ENCODE measurements around the gene ATP8B3.
A peak's percentile ranks its signal among the peaks of the same experiment; 100 is the strongest.

Gene ATP8B3

DNA sequence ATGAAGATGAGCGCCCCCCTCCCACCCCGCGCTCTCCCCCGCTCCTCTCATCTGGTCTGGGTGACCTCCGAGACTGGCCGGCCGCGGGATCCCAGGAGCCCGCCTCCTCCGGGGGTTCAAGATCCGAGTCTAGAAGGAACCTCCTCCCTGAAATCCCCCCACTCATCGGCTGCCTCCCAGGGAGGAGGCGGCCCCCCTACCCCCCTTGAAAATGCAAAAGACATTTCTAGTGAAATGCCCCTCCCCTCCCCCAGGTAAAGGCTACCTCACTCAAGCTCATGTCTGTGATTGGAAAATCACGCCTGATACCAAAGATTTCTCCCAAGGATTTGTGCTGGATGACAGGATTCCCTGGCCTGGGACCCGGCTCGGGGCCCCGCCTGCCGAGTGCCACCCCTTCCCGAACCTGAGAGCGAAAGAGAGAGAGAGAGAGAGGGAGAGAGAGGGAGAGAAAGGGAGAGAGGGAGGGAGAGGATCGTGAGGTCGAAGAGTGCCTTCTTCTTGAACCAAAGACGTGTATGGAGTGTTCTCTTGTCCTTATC, 35.4 kb downstream of the ATP8B3 start:
- Mint-ChIP-seq H3K27ac (no peak overlapping the region), H3K9me3 (peaks cover 0 to 4% of the 10 kb centered on the region in 2 donors), H3K4me3 (peak overlapping the region in 1 of 2 donors; percentile 37), H3K27me3 (peaks cover 71 to 89% of the 10 kb centered on the region in 2 donors), H3K4me1 (peaks cover 6% of the 10 kb centered on the region in 2 donors), H3K36me3 (peaks cover 3 to 5% of the 10 kb centered on the region in 2 donors)
- DNase-seq (no peak), ATAC-seq (replicated peaks) (no peak)

GRCh38 chr19:1775951-1776605, 36.0 kb downstream of the ATP8B3 start:
- peak overlapping the region in 1 of 2 donors; percentile 11 for H3K4me3 Mint-ChIP-seq
- peaks cover 6% of the 10 kb centered on the region in 2 donors for H3K4me1 Mint-ChIP-seq
- ATAC-seq (replicated peaks) = no peak
- peaks cover 75 to 92% of the 10 kb centered on the region in 2 donors for H3K27me3 Mint-ChIP-seq
- peaks cover 4 to 5% of the 10 kb centered on the region in 2 donors for H3K36me3 Mint-ChIP-seq
- H3K27ac Mint-ChIP-seq = no peak overlapping the region
- no peak for DNase-seq
- H3K9me3 Mint-ChIP-seq = peaks cover 2 to 5% of the 10 kb centered on the region in 2 donors

DNA sequence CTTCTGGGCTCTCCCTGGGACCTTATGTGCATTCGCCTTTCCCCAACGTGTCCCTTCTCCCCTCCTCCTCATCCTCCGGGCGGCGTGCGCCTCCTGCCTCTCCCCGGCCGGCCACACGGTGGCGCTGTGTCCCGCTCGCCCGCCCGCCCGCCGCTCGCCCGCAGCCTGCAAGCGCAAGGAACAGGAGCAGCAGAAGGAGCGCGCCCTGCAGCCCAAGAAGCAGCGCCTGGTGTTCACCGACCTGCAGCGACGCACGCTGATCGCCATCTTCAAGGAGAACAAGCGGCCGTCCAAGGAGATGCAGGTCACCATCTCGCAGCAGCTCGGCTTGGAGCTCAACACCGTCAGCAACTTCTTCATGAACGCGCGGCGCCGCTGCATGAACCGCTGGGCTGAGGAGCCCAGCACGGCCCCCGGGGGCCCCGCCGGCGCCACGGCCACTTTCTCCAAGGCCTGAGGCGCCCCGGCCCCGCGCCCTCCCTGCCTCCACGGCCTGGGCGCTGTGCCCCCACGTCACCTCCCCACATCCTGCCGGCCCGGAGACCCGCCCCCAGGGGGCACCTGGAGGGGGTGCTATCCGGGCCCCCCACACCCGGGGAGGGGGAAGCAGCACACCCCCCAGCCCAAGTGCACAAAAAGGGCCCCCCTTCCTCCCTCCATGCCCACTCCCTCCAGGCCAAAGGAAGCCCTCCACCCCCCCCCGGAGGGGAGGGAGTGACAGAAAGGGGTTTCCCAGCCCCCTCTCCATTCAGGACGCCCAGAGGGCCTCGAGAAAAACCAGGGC, 36.9 kb downstream of the ATP8B3 start:
- no peak overlapping the region for H3K27ac Mint-ChIP-seq
- peak overlapping the region in 1 of 2 donors; percentile 43 for H3K4me3 Mint-ChIP-seq
- peaks cover 75 to 92% of the 10 kb centered on the region in 2 donors for H3K27me3 Mint-ChIP-seq
- ATAC-seq (replicated peaks) (no peak), DNase-seq (no peak)
- peaks cover 6% of the 10 kb centered on the region in 2 donors for H3K4me1 Mint-ChIP-seq
- H3K36me3 Mint-ChIP-seq = peaks cover 5 to 7% of the 10 kb centered on the region in 2 donors
- H3K9me3 Mint-ChIP-seq = peaks cover 10 to 11% of the 10 kb centered on the region in 2 donors

DNA sequence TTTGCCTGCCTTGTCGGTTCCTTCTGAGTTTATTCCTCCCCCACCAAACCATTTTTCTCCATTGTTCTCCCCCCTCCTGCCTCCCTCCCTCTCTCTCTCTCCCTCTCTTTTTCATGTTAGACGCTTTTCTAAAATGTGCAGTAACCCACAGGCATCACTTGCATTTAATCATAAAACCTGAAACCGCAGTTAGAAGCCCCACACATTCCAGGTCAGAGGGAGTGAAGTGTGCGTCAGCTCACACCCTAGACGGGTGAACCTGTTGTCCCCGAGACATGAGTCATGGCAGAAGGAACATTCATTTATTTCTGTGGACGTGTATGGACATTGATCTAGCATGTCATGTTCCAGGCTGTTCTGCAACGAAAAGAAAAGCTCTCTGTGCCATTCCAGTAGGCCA, 38.9 kb downstream of the ATP8B3 start:
- Mint-ChIP-seq H3K27me3 (peaks cover 73 to 93% of the 10 kb centered on the region in 2 donors), H3K4me3 (no peak overlapping the region), H3K4me1 (peaks cover 5 to 10% of the 10 kb centered on the region in 2 donors), H3K9me3 (peaks cover 11 to 12% of the 10 kb centered on the region in 2 donors), H3K36me3 (peaks cover 5 to 7% of the 10 kb centered on the region in 2 donors), H3K27ac (peak overlapping the region; percentile 62)
- ATAC-seq (replicated peaks) = no peak
- DNase-seq = no peak

DNA sequence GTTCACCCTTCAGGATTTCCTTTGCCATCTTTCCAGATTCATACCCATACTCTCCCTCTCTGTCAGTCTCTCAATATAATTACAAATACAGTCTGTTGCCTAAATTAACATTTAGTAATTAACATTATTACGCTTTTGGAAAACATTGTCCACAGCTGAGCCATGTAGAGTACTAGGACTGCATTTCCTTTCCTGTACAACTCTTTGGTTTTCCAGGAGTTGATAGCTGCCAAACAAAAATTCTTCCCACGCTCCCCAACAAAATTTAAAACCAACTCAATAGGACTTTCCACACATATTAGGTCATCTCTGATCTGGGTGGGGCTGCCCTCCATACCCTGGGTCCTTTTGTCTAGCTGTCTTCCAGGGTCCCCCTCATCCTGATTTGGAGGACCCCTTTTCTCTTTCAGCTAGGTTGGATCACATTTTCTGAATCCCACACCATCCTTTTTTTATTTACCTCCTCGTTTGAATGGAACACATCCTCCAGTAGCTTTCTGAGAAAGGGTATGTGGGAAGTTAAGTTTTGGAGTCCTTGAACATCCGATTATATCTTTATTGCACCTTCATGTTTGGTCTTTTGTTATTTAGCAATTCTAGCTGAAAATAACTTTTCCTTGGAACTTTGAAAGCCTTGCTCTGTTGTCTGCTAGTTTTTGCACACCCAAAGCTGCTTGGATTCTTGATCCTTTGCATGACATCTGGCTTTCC, 41.1 kb downstream of the ATP8B3 start:
- Mint-ChIP-seq H3K27me3 (peaks cover 69 to 92% of the 10 kb centered on the region in 2 donors), H3K4me3 (no peak overlapping the region), H3K9me3 (peaks cover 11 to 12% of the 10 kb centered on the region in 2 donors), H3K4me1 (peaks cover 7 to 24% of the 10 kb centered on the region in 2 donors), H3K27ac (no peak overlapping the region), H3K36me3 (peaks cover 5 to 7% of the 10 kb centered on the region in 2 donors)
- DNase-seq (no peak), ATAC-seq (replicated peaks) (no peak)

GRCh38 chr19:1769645-1769985, 42.5 kb downstream of the ATP8B3 start:
- peaks cover 5 to 31% of the 10 kb centered on the region in 2 donors for H3K4me1 Mint-ChIP-seq
- peaks cover 79 to 94% of the 10 kb centered on the region in 2 donors for H3K27me3 Mint-ChIP-seq
- peaks cover 10 to 11% of the 10 kb centered on the region in 2 donors for H3K9me3 Mint-ChIP-seq
- H3K27ac Mint-ChIP-seq = no peak overlapping the region
- ATAC-seq (replicated peaks) (no peak), DNase-seq (no peak)
- peaks cover 4 to 7% of the 10 kb centered on the region in 2 donors for H3K36me3 Mint-ChIP-seq
- H3K4me3 Mint-ChIP-seq = no peak overlapping the region

- Mint-ChIP-seq H3K4me1 (peaks cover 5 to 31% of the 10 kb centered on the region in 2 donors), H3K9me3 (peaks cover 10 to 11% of the 10 kb centered on the region in 2 donors), H3K36me3 (peaks cover 2 to 7% of the 10 kb centered on the region in 2 donors), H3K27me3 (peaks cover 79 to 94% of the 10 kb centered on the region in 2 donors), H3K27ac (no peak overlapping the region), H3K4me3 (no peak overlapping the region)
- ATAC-seq (replicated peaks) = no peak
- no peak for DNase-seq
Observed at GRCh38 chr19:1768918-1769644, 43.0 kb downstream of the ATP8B3 start.

GRCh38 chr19:1768248-1768647, 43.8 kb downstream of the ATP8B3 start:
- Mint-ChIP-seq H3K36me3 (peaks cover 2 to 7% of the 10 kb centered on the region in 2 donors), H3K4me3 (no peak overlapping the region), H3K4me1 (peaks cover 5 to 31% of the 10 kb centered on the region in 2 donors), H3K27ac (no peak overlapping the region), H3K27me3 (peaks cover 77 to 93% of the 10 kb centered on the region in 2 donors), H3K9me3 (peaks cover 10 to 11% of the 10 kb centered on the region in 2 donors)
- ATAC-seq (replicated peaks) = no peak
- DNase-seq = no peak

DNA sequence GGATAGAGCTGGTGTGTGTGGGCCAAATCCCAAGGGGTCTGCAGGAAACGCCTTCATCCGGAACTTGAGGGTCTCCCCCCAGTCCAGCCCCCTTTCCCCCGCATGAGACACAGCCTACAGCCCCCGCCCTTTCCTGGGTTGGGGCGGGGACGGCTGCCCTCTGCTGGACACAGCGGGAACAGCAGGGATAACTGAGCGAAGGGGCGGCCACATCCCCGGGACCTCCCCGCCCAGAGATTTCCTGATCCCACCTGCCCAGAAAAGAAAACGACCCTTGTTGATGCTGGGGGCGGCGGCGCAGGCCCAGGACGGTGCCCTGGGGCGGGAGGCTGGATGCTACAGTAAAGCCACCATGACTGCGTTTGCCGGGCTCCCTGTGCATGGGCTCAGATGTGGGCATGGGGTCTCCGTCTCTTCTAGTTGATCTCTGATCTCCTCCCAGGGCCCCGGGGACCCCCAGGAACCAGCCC, 44.6 kb downstream of the ATP8B3 start:
- ATAC-seq (replicated peaks) (peak; percentile 45 to 59), DNase-seq (no peak)
- Mint-ChIP-seq H3K27me3 (peaks cover 74 to 91% of the 10 kb centered on the region in 2 donors), H3K27ac (peak overlapping the region; percentile 37), H3K4me1 (peaks cover 5 to 31% of the 10 kb centered on the region in 2 donors), H3K4me3 (no peak overlapping the region), H3K9me3 (peaks cover 10 to 11% of the 10 kb centered on the region in 2 donors), H3K36me3 (peaks cover 2 to 7% of the 10 kb centered on the region in 2 donors)

DNA sequence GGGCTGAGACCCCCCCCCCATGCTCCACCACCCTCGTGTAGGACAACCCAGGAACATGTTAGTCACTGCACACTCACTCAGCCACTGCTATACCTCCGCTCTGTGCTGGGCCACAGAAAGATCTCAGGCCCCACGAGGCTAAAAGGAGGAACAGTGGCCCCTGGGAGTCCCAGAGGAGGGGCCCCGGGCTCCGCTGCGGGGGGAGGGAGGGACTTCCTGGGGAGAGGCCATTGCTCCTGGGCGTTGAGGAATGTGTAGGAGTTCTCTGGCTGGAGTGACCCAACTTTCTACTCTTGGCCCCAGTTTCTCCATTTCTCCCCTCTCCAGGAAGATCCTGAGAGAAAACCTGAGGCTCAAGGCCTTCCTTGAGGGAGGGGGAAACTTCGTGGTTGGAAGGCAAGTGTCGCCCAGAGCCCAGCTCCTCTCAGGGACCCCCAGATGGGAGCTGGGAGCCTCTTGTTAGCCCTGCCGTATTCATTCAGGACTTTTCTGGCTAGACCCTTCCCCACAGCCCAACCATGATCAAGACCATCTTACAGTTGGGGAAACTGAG, 45.2 kb downstream of the ATP8B3 start:
- peak; percentile 76 to 79 for ATAC-seq (replicated peaks)
- DNase-seq = no peak

DNA sequence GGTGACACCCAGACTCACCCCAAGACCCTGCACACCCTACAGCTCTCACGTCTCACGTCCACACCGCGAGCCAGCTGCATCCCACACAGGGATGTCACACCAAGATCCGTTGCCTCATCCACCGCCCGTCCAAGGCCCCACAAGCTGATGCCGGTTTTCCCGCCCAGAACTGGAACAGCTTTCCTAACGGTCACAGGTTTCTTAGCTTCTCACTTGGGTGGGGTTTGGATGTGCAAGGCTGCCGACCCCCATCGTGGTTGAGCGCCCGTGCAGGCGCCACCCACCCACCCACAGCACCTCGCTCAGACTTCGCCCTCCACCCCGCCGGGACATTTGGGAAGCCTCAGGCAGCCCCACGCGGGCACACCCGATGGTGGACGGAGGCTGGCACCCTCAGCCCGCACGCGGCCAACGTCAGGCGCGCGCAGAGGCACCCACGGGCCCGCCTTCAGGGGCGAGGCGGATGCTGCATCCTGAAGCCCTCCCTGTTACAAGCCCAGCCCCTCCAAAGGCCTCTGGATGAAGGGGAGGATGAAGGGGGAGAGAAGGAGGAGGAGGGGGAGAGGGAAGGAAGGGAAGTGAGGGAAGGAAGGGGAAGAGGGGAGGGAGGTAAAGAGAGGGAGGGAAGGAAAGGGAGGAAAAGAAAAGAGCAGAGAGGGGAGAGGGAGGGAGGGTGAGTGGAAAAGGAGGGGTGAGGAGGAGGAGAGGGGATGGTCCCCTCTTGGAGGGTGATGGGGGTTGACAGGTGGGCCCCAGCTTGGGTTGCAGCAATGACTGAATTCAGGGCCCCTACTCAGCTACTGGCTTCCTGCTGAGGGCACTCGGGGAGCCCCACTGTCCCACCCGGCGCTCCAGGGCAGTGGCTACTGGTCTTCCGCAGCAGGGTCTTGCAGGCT, 45.9 kb downstream of the ATP8B3 start:
- Mint-ChIP-seq H3K36me3 (peaks cover 2 to 6% of the 10 kb centered on the region in 2 donors), H3K27me3 (peaks cover 74 to 91% of the 10 kb centered on the region in 2 donors), H3K27ac (no peak overlapping the region), H3K4me3 (no peak overlapping the region), H3K4me1 (peaks cover 5 to 38% of the 10 kb centered on the region in 2 donors), H3K9me3 (peaks cover 9 to 10% of the 10 kb centered on the region in 2 donors)
- peak in 1 of 2 donors; percentile 13 for ATAC-seq (replicated peaks)
- DNase-seq = no peak

More for the DNA sequence above, 45.2 kb downstream of the ATP8B3 start:
- Mint-ChIP-seq H3K36me3 (peaks cover 2 to 7% of the 10 kb centered on the region in 2 donors), H3K4me1 (peaks cover 5 to 31% of the 10 kb centered on the region in 2 donors), H3K27me3 (peaks cover 71 to 90% of the 10 kb centered on the region in 2 donors), H3K27ac (no peak overlapping the region), H3K4me3 (no peak overlapping the region), H3K9me3 (peaks cover 10 to 11% of the 10 kb centered on the region in 2 donors)

DNA sequence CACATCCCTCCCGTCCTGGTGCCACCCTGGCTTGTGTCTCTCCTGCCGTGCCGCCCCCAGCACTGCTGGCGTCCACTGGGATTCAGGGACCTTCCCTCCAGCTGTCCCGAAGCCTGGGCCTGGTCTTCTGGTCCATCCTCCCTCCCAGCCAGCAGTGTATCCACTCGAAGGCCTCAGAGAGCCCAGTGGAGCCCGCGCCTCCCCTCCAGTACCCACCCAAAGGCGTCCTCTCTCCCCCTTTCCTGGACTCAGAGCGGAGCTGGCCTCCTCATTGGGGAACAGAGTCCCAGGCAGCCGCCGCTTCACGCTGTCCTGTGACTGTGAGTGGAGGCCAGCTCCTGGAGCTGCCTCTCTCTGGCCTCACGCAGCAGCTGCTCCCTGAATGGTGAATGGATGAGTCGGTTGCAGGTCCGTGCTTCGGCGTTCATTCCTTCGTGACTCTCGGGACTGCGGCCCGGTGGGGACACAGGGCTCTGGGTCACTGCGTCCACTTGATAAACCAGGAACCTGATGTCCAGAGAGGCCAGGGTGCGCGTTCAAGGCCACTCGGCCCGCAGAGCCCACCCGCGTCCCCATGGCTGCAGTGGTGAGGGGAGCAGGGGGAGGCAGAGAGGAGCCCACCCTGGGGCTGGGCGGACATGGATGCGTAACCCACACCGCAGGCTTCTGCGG, 46.7 kb downstream of the ATP8B3 start:
- Mint-ChIP-seq H3K36me3 (no peaks in the 10 kb centered on the region), H3K4me3 (no peak overlapping the region), H3K4me1 (peaks cover 5 to 39% of the 10 kb centered on the region in 2 donors), H3K27me3 (peaks cover 74 to 91% of the 10 kb centered on the region in 2 donors), H3K27ac (peak overlapping the region; percentile 81), H3K9me3 (peaks cover 2 to 3% of the 10 kb centered on the region in 2 donors)
- no peak for DNase-seq
- no peak for ATAC-seq (replicated peaks)

Data from stimulated activated naive B cell treated with anti-CD40 and anti-IgM and Interleukin-4, amounts not matched to agents 10 μg/mL and 1 μg/mL and 100 μg/mL, for 72 hours (primary cell).